HCT116 (cell line): ENCODE data around the gene SANBR. TPM values are rescaled to one million over a fixed set of nuclear protein-coding genes. Genes with fewer than 3 reads are reported as not detected.
A peak's percentile ranks its signal among the peaks of the same experiment; 100 is the strongest.

ENCODE experiments used
- ATAC-seq: fragments of 200-7000 bp; cut with Tn5 transposase; 2 replicates; pipeline ENCODE4 v1.9.1; 2020; ENCODE audit warnings: mild to moderate bottlenecking, moderate library complexity
- BruUV-seq: library from RNA; stranded (reverse); fragments of 400-500 nt; replicated peaks from 2 replicates; lab custom pipeline; 2021; lab: Mats Ljungman, UMichigan
- CTCF ChIA-PET: fragments of 300-600 bp; sonication (Branson Sonifier 250); formaldehyde crosslinking; loops from one replicate; lab custom pipeline; 2021; ENCODE audit warnings: antibody characterized with exemption; lab: Charles Lee
- POLR2A ChIA-PET: fragments of 300-600, 350-600 bp; sonication (Branson Sonifier 250); formaldehyde crosslinking; loops from one replicate; lab custom pipeline; 2021; ENCODE audit warnings: antibody characterized with exemption; lab: Charles Lee
- RAD21 ChIA-PET, 2 experiments: fragments of 300-600 bp; sonication (Branson Sonifier 250); formaldehyde crosslinking; loops; one replicate each; lab custom pipeline; 2023; ENCODE audit warnings: low total read pairs in 2 of 2; ENCODE audit not compliant: uncharacterized antibody in 2 of 2, unreplicated experiment in 2 of 2, low non-redundant PET in 1 of 2; lab: Charles Lee
- DNase-seq: peaks from one replicate; pipeline ENCODE4 v3.0.0-alpha.2; 2010; ENCODE audit warnings: low read depth, low spot score
- H2AFZ ChIP-seq: fragments of 200-600 bp; shearing (Covaris generic), sonication (generic); 2 replicates; pipeline ENCODE4 v1.6.1; 2017; ENCODE audit warnings: low read depth, mixed run types, mixed read lengths, antibody characterized with exemption, low read length; ENCODE audit not compliant: poor library complexity, severe bottlenecking
- H3K27ac ChIP-seq: 2 replicates; pipeline ENCODE4 v1.5.1; 2012; ENCODE audit warnings: low read depth, low read length
- H3K27me3 ChIP-seq: fragments of 200-600 bp; sonication (generic); 2 replicates; pipeline ENCODE4 v1.6.1; 2016; ENCODE audit warnings: mixed run types, low read length, mixed read lengths; ENCODE audit not compliant: insufficient read depth
- H3K36me3 ChIP-seq, 2 experiments: fragments of 200-500 bp in 1 of 2; fragments of 200-600 bp in 1 of 2; sonication (Bioruptor generic) in 1 of 2; sonication (generic) in 1 of 2; 2 replicates each; pipeline versions ENCODE4 v1.5.1 to v1.6.1; 2014 to 2016; ENCODE audit warnings: low read length in 2 of 2, inconsistent platforms in 1 of 2, mixed read lengths in 1 of 2, mixed run types in 1 of 2; ENCODE audit not compliant: insufficient read depth in 2 of 2, control insufficient read depth in 1 of 2
- H3K4me1 ChIP-seq, 2 experiments: fragments of 200-600 bp in 1 of 2; sonication (generic) in 1 of 2; 2 replicates each; pipeline versions ENCODE4 v1.5.1 to v1.6.1; 2012 to 2017; ENCODE audit warnings: low read length in 2 of 2, inconsistent platforms in 1 of 2, mild to moderate bottlenecking in 1 of 2, mixed read lengths in 1 of 2, mixed run types in 1 of 2, moderate library complexity in 1 of 2; ENCODE audit not compliant: insufficient read depth in 2 of 2, control insufficient read depth in 1 of 2
- H3K4me2 ChIP-seq: fragments of 200-600 bp; sonication (generic); 2 replicates; pipeline ENCODE4 v1.6.1; 2017; ENCODE audit warnings: mixed run types, low read length, mixed read lengths
- H3K4me3 ChIP-seq, 2 experiments: fragments of 200-600 bp in 1 of 2; sonication (generic) in 1 of 2; replicated peaks in 1 of 2; 2 replicates each; pipeline ENCODE4 v1.5.1; 2011 to 2016; ENCODE audit warnings: low read length in 2 of 2, control low read depth in 1 of 2, low read depth in 1 of 2, mild to moderate bottlenecking in 1 of 2, mixed read lengths in 1 of 2, mixed run types in 1 of 2
- H3K79me2 ChIP-seq: fragments of 200-600 bp; sonication (generic); 2 replicates; pipeline ENCODE4 v1.6.1; 2017; ENCODE audit warnings: mild to moderate bottlenecking, mixed run types, low read length, moderate library complexity, mixed read lengths; ENCODE audit not compliant: insufficient read depth
- H3K9ac ChIP-seq: fragments of 200-600 bp; sonication (generic); 2 replicates; pipeline ENCODE4 v1.6.1; 2016; ENCODE audit warnings: low read length, mixed read lengths
- H3K9me2 ChIP-seq: fragments of 200-600 bp; sonication (generic), shearing (Covaris generic); 2 replicates; pipeline ENCODE4 v1.6.1; 2017; ENCODE audit warnings: mixed run types, mild to moderate bottlenecking, moderate library complexity; ENCODE audit not compliant: insufficient read depth
- H3K9me3 ChIP-seq, 2 experiments: fragments of 200-500 bp in 1 of 2; fragments of 200-600 bp in 1 of 2; sonication (Bioruptor generic) in 1 of 2; sonication (generic) in 1 of 2; 2 replicates each; pipeline ENCODE4 v1.6.1; 2014 to 2017; ENCODE audit warnings: low read length in 2 of 2, mixed read lengths in 2 of 2, inconsistent platforms in 1 of 2, low read depth in 1 of 2, mild to moderate bottlenecking in 1 of 2, mixed run types in 1 of 2, moderate library complexity in 1 of 2; ENCODE audit not compliant: control insufficient read depth in 1 of 2, insufficient read depth in 1 of 2
- H4K20me1 ChIP-seq: fragments of 200-600 bp; sonication (generic), shearing (Covaris generic); 2 replicates; pipeline ENCODE4 v1.6.1; 2017; ENCODE audit warnings: mixed run types, mild to moderate bottlenecking, moderate library complexity; ENCODE audit not compliant: insufficient read depth
- ATF3 ChIP-seq: IDR thresholded peaks from 2 replicates; pipeline ENCODE4 v1.6.1; 2012
- CBX3 ChIP-seq: IDR thresholded peaks from 2 replicates; pipeline ENCODE4 v1.6.1; 2012; ENCODE audit warnings: low read depth
- CEBPB ChIP-seq: IDR thresholded peaks from 2 replicates; pipeline ENCODE4 v1.6.1; 2012; ENCODE audit warnings: low read depth
- CTCF ChIP-seq, 3 experiments: fragments of 200-600 bp in 1 of 3; sonication (generic) in 1 of 3; IDR thresholded peaks in 2 of 3; conservative IDR thresholded peaks in 1 of 3; 2 replicates each; pipeline ENCODE4 v1.5.1; 2012 to 2017; ENCODE audit warnings: low read depth in 2 of 3, low read length in 2 of 3, antibody characterized with exemption in 1 of 3, borderline replicate concordance in 1 of 3, control low read depth in 1 of 3, mild to moderate bottlenecking in 1 of 3, mixed read lengths in 1 of 3, mixed run types in 1 of 3, moderate library complexity in 1 of 3; ENCODE audit not compliant: insufficient read depth in 1 of 3
- JUND ChIP-seq: IDR thresholded peaks from 2 replicates; pipeline ENCODE4 v1.6.1; 2012
- REST ChIP-seq: IDR thresholded peaks from 2 replicates; pipeline ENCODE4 v1.6.1; 2012; ENCODE audit warnings: low read depth
- SIN3A ChIP-seq: IDR thresholded peaks from 2 replicates; pipeline ENCODE4 v1.6.1; 2012; ENCODE audit warnings: low read depth
- YY1 ChIP-seq: IDR thresholded peaks from 2 replicates; pipeline ENCODE4 v1.6.1; 2011; ENCODE audit warnings: low read length, low read depth, moderate library complexity, mild to moderate bottlenecking; ENCODE audit not compliant: insufficient replicate concordance; ENCODE audit errors: extremely low read depth
- ZBTB33 ChIP-seq: IDR thresholded peaks from 2 replicates; pipeline ENCODE4 v1.6.1; 2011; ENCODE audit warnings: mild to moderate bottlenecking, low read length, moderate library complexity; ENCODE audit not compliant: insufficient replicate concordance; ENCODE audit errors: extremely low read depth
- ZNF274 ChIP-seq: fragments of 200-500 bp; sonication (Bioruptor generic); IDR thresholded peaks from 2 replicates; pipeline ENCODE4 v1.6.1; 2014; ENCODE audit warnings: mild to moderate bottlenecking, low read depth, low read length, inconsistent platforms
- intact Hi-C: fragments of 100-400 bp; cut with micrococcal nuclease; formaldehyde crosslinking; loops from 2 replicates; pipeline ENCODE4 v1.10.0; 2022
- total RNA-seq: library from RNA; stranded (reverse); gene quantifications from one replicate; pipeline ENCODE4 v1.2.1, GENCODE V29; 2021; ENCODE audit not compliant: unreplicated experiment

Gene SANBR
- total RNA-seq, 1 experiment from 2014 or later, result 4.6 TPM

GRCh38 chr2:61090386-61090921 is 24.8 kb downstream of the SANBR start:
- POLR2A ChIA-PET, result no interaction called here
- Histone ChIP-seq H3K36me3 (no peaks in the 10 kb centered on the region), H3K4me2 (no peak overlapping the region), H3K4me1 (no peaks in the 10 kb centered on the region), H2AFZ (no peak overlapping the region), H3K9me3 (no peaks in the 10 kb centered on the region), H3K79me2 (no peaks in the 10 kb centered on the region), H3K9ac (no peak overlapping the region), H3K4me3 (no peak overlapping the region), H3K27ac (no peak overlapping the region), H3K9me2 (peaks cover 2% of the 10 kb centered on the region; the same call in 1 of the 2 replicates), H4K20me1 (no peaks in the 10 kb centered on the region; the same call in 1 of the 2 replicates), H3K27me3 (no peaks in the 10 kb centered on the region)
- intact Hi-C loops, result no loop called here
- ATAC-seq (peak; percentile 53; the same call in 1 of the 2 replicates), DNase-seq (no peak)
- RAD21 ChIA-PET, result no interaction called here
- TF ChIP-seq CEBPB (peak; percentile 64), ATF3 (peak; percentile 47; the same call in 1 of the 2 replicates), CBX3 (no peak), SIN3A (no peak)
- CTCF ChIA-PET, result no interaction called here
- no TSS peak for BruUV-seq

GRCh38 chr2:61091485-61091884 is 25.8 kb downstream of the SANBR start:
- Histone ChIP-seq H3K27ac (no peak overlapping the region), H2AFZ (no peak overlapping the region), H3K36me3 (no peaks in the 10 kb centered on the region), H3K9ac (no peak overlapping the region), H3K9me2 (peaks cover 2% of the 10 kb centered on the region; the same call in 1 of the 2 replicates), H3K4me1 (no peaks in the 10 kb centered on the region), H4K20me1 (no peaks in the 10 kb centered on the region; the same call in 1 of the 2 replicates), H3K27me3 (no peaks in the 10 kb centered on the region), H3K4me3 (no peak overlapping the region), H3K4me2 (no peak overlapping the region), H3K79me2 (no peaks in the 10 kb centered on the region), H3K9me3 (no peaks in the 10 kb centered on the region)
- ATAC-seq, result no peak
- no TSS peak for BruUV-seq
- ChIA-PET CTCF (no interaction called here), POLR2A (no interaction called here), RAD21 (no interaction called here)
- intact Hi-C loops, result no loop called here
- no peak for TF ChIP-seq CTCF (IDR thresholded peaks at IDR 0.05 in 2 of 3, conservative IDR thresholded peaks at IDR 0.05 in 1 of 3; ENCODE audit: borderline replicate concordance in 1 of 3, insufficient read depth in 1 of 3, low read depth in 2 of 3, low read length in 2 of 3)
- no peak for TF ChIP-seq ZNF274
- TF ChIP-seq JUND, result no peak
- no peak for TF ChIP-seq YY1
- no peak for TF ChIP-seq ZBTB33
- peak; percentile 62 for TF ChIP-seq CEBPB
- no peak for TF ChIP-seq ATF3
- TF ChIP-seq REST, result no peak
- DNase-seq, result no peak
